Hepatic stellate cell (primary cell): ENCODE measurements around the gene PRR23B.

Experiments
- DNase-seq: peaks from one replicate; pipeline ENCODE4 v3.0.0; 2011; ENCODE audit warnings: low spot score

The PRR23B gene

DNA sequence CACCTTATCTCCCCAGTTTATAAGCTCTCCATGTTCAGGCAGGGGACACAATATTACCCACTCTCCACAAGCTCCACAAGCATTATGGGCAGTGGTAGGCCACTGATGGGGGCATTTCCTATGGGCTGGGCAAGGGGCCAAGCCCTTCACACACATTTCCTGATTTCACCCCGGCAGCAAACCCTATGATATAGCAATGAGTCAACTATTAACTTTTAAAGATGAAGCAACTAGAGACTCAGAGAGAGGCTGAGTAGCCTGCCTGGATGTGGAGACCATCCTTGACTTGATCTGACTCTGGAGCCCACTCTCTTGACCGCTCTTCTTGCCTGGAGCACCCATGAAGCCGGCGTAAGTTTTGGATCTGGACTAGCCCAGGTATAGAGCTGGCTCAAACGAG is 46.3 kb downstream of the PRR23B start:
- no peak for DNase-seq

DNA sequence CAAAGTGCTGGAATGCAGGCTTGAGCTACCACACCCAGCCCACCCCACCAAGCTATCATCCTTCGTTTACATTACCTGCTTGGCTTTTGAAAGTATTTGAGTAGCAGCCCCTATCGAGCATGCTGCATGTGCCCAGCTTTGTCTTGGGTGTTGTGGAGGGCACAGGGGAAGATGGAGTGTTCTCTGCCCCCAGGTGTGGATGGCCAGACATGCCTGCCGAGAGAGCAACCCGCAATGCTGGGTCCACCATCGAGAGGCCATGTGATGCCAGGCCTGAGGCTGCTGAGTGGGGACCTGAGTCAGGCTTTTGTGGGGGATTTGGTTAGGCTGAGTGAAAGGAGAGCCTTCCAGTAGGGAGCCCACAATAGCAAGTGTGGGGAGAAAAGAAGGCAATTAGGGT is 47.8 kb downstream of the PRR23B start:
- DNase-seq = no peak

DNA sequence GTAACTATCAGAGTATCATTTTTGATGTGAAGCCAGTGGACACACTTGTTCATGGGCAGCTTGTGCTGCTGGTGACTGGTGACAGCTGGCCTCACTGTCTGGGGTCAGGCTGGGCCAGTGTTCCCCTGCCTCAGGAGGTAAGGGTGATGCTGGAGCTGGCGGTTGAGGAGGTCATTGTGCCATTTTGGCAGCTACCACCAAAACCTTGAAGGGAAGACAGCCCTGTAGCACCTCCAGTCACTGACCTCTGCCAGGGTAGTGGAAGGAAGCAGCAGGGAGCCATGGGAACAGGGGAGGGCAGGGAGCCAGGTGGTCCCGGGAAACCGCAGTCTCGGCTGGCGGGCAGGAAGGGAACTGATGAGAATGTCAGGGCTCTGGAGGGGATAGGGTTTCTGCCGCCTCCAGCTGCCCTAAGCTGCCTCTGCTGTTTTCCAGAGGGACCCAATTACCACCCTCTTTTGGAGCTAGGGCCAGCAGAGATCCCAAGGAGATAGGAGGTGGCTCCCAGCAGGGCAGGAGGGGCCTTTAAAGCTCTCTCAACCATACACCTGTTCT is 48.9 kb downstream of the PRR23B start:
- DNase-seq = no peak
